ENCODE measurements around the gene ANTKMT.

The ANTKMT gene

DNA sequence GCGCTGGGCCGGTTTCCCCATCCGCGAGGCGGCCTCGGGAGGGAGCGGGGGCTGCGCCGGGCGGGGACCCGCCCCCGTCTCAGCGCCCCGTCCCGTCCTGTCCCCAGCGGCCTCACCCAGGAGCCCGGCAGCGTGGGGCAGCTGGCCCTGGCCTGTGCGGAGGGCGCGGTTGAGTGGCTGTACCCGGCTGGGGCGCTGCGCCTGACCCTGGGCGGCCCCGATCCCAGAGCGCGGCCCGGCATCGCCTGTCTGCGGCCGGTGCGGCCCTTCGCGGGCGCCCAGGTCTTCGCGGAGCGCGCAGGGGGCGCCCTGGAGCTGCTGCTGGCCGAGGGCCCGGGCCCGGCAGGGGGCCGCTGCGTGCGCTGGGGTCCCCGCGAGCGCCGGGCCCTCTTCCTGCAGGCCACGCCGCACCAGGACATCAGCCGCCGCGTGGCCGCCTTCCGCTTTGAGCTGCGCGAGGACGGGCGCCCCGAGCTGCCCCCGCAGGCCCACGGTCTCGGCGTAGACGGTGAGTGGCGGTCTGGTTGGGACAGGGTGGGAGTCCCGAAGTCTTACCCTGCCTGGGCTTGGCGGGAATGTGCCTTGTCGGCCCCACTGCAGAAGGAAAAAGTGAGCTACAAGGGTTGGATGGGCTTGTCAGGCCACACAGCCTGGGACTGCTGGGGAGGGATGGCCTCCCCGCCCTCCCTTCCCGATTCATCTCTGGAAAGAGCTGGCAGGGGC lies 5.3 kb upstream of the ANTKMT start:
- no peak for DNase-seq (ENCODE audit: low spot score)

DNA sequence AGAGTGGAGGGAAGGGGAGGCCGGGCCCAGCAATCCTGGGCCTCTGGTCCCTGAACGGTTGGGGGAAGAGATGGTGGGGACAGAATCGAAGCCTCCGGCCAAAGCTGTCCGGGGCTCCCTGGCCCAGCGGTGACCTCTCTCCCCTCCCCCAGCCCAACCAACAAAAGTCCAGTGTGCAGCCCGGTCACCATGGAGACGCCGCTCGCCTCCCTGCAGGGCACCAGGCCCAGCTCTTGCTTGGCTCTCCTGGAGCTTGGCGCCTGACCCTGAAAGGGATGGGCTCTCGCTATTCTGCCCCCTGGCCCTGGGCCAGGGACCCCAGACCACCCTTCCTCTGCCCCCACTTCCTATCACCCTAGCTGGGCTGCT lies 4.8 kb upstream of the ANTKMT start:
- no peak for DNase-seq (ENCODE audit: low spot score)

- DNase-seq (ENCODE audit: low spot score) = no peak
These were observed 4.1 kb upstream of the ANTKMT start for GRCh38 chr16:716768-717325.

GRCh38 chr16:717450-718245 lies 3.3 kb upstream of the ANTKMT start:
- DNase-seq (ENCODE audit: low spot score) = no peak

DNA sequence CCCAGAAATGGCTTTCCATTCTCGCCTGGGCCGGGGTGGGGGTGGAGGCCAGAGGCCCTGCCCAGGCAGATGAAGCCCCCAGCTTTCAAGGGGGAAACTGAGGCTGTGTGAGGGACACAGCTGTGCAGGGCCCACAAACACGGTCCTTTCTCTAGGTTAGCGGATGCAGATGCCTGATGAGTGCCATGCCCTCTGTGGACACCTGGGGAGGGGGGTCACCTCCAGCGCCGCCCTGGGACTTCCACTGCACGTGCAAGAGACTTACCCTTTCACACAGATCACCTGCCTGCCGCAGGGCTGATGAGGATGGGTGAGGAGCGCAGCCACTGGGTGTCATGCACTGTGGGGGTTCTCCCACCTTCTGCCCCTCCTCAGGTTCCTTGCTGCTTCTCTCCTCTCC lies 2.6 kb upstream of the ANTKMT start:
- DNase-seq (ENCODE audit: low spot score) = no peak

GRCh38 chr16:718922-719321 lies 2.0 kb upstream of the ANTKMT start:
- no peak for DNase-seq (ENCODE audit: low spot score)

DNA sequence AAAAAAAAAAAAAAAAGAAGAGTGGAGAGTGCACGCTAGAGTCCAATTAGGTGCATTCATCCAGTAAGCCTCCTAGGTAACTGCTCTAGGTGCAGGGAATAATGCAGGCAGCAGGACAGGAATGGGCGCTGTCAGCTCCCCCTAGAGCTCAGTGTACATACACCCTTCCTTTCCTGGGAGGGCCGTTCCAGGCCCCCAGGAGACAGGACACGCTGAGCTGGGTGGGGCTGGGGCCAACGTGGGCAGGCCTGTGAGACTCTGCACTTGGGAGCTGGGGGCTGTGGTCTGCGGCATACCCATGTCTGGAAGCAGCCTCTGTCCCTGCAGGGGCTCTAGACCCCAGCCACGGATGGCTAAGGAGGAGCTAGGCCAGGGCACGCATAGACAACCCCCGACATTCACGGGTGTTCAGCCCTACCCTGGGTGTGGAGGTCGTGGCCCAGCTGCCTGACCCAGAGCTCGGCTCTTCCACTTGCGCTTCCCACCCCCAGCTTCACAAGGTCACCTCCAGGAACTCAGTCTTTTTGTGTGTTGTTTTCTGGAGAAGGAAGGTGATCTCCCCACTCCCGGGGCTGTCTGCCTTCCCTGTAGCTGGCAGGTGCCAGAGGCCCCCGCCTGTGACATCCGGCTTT lies 1.0 kb upstream of the ANTKMT start:
- DNase-seq (ENCODE audit: low spot score) = no peak

GRCh38 chr16:720447-720989 lies 428 bp upstream of the ANTKMT start:
- peak; percentile 84 for DNase-seq (ENCODE audit: low spot score)

DNA sequence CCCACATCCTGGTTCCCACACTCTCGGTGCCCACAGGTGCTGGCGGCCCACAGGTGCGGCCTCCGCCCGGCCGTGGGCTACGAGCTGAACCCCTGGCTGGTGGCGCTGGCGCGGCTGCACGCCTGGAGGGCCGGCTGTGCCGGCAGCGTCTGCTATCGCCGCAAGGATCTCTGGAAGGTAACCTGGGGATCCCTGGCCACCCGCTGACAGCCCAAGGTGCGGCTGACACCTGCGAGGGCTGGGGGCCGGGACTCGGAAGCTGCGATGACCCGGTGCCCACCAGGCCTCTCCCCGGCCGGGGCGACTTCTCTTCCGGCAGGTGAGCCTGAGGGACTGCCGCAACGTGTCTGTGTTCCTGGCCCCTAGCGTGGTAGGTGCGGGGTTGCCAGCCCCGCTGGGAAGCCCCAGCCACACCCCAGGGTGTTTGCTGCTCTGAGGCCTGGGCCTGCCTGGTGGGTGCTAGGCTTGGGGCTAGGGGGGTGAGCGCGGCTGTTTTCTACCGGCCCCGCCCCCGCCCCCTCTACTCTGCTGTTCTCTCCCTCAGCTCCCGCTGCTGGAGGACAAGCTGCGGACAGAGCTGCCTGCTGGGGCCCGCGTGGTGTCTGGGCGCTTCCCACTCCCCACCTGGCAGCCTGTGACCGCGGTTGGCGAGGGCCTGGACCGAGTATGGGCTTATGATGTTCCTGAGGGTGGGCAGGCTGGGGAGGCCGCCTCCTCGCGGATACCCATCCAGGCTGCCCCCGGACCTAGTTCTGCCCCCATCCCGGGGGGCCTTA lies 1.0 kb downstream of the ANTKMT start:
- no peak for DNase-seq (ENCODE audit: low spot score)

- no peak for DNase-seq (ENCODE audit: low spot score)
These were observed 2.1 kb downstream of the ANTKMT start for GRCh38 chr16:722835-723633.

DNA sequence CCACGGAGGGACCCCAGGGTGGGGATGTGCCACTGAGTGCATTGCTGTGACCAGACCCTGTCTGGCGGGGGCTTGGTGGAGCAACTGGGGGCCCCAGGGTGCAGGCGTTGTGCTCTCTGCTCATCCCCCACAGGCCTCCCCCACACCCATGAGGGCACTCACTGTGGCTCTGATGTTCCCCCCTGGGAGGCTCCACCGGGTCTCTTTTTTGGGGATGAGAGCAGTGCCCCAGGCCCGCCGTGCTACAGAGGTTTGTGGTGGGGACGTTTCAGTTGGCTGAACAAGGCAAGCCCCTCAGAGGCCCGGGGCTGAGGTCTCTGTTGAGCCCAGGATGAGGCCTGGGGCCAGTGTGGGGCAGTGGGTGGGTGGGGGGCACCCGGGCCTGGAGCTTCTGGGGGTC lies 2.7 kb downstream of the ANTKMT start:
- no peak for DNase-seq (ENCODE audit: low spot score)

DNA sequence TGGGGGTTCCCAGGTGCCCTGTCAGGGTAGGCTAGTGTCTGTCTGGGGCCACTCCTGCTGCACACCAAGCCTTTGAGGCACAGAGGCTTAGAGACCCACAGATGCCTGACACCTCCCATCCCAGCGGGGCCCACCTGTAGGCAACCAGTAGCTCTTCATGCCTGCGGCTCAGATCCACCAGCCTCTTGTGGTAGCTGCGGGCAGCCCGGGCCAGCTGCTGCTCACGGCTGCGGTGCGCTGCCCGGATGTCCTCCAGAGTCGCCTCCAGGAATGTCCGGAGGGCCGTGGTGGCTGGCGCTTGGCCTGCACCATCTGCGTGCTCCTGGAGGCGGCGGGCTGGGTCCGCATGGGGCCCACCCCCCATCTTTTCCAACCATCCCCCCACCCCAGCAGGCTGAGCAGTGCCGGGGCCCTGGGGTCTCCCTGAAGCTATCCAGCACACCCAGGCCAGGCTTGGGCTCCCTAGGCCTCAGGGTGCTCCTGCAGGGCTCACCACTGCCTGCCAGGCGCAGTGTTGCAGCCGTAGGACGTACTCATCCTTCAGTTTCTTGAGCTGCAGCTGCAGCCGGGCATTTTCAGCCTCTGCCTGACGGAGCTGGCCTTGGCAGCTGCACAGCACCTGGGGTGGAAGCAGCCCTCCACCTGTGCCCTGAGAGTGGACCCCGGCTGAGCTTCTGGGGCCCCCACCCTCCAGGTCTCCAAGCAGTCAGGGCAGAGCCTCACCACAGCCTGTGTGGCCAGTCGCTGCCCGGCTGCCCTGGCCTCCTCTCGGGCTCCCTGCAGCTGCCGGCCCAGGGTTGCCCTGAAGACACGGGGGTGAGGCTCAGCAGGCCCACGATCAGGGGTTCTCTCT lies 3.5 kb downstream of the ANTKMT start:
- no peak for DNase-seq (ENCODE audit: low spot score)

- DNase-seq (ENCODE audit: low spot score) = no peak
These were observed 4.1 kb downstream of the ANTKMT start for GRCh38 chr16:725041-725376.

- no peak for DNase-seq (ENCODE audit: low spot score)
These were observed 4.7 kb downstream of the ANTKMT start for GRCh38 chr16:725463-726187.

DNA sequence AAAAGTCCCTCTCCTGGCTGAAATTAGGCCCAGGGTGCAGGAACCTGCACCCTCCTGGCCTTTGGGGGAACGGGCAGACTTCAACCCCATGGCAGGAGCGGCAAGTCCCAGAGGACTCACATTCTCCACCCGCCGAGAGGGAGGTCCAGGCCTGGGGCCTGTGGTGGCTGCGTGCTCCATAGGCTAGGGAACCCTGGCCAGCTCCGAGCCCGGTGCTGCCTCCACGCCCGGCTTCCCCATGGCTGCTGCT lies 5.2 kb downstream of the ANTKMT start:
- DNase-seq (ENCODE audit: low spot score) = no peak

DNA sequence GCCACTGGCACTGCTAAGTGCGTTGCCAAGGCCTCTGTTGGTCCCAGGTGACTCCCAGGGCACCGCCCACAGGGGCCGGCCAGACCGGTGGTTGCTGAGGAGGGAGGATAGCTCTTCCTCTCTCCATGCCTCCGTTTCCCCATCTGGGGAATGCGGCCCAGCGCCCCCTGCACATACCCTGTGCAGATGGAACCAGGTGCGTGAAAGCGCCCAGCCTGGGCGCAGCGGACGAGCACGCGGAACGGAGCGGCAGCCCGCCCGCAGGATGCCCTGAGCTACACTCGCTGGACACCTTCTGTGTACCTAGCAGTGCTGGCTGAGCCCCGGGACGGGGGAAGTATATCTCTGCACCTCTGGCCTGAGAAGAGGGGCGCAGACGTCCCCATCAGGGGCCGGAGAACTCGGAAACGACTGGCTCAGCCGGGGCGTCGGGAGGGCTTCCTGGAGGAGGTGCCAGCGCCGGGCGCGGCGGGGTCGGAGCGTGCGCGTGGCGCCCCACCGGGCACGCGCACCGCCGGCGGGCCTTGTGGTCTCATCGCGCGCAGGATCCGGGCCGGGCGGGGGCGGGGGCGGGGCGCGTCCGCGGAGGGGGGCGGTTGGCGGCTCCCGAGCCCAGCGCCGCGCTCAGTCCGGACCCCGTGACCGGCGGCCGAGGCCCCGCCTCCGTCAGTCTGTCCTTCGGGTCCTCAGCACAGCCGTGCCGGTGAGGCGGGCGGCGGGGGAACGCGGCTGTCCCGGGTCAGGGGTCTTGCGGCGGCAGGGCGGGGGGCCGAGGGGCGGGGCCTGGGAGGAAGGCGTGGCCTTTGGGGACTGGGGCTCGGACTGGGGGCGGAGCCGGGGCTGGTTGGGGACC lies 5.7 kb downstream of the ANTKMT start, which contains the start of the genes CCDC78 and HAGHL:
Gene CCDC78, minus strand, starts transcription at position 6 of the 853 bp plus-strand sequence. CDS start 76 bp downstream, outside the sequence.
Gene HAGHL, plus strand, starts transcription at position 669 of the 853 bp plus-strand sequence. CDS start 404 bp downstream, outside the sequence.
- DNase-seq (ENCODE audit: low spot score) = no peak

DNA sequence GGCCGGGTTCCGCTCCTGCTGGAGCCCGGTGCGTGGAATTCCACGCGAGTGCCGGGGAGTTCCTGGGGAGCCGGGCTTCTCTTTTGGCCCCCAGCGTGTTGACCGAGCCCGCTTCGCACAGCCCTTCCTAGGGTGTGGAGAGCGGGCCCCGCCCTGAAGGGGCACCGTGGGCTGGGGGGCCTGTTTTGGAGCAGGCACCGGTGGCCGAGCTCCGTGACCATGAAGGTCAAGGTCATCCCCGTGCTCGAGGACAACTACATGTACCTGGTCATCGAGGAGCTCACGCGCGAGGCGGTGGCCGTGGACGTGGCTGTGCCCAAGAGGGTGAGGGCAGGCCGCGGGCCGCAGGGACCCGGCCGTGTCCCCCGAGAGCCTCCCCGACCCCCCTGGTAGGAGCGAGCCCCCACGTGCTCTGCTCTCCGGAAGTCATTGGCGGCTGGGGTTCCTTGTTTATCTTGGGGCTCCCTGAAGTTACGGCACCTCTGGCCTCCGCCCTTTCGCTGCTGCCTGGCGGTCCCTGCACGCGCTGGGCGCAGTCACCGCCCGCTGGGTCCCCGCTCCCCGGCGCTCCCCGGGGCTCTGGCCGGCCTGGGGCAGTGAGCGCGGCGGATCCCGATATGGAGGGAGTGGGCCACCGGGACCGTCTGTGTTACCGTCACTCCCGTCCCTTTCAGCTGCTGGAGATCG lies 6.5 kb downstream of the ANTKMT start:
- no peak for DNase-seq (ENCODE audit: low spot score)

Measured in hepatic stellate cell (primary cell).